Stomach (tissue), 19 donors: ENCODE results near the gene ATAD2B. TPM values are rescaled to one million over a fixed set of nuclear protein-coding genes. Genes with fewer than 3 reads are reported as not detected.
"Not testable (repeated sequence)": the region's sequence is repeated elsewhere in the genome, so short reads cannot be mapped to it uniquely, and the experiment has no call there.

Source experiments
- DNase-seq, 2 donors: peaks; one replicate each; pipeline versions ENCODE4 v3.0.0 to v3.0.0-alpha.2; 2013 to 2019
- H3K27ac ChIP-seq, 5 donors: fragments of 200-600 bp in 4 of 5; sonication (generic) in 4 of 5; one replicate each; pipeline ENCODE4 v1.5.1; 2013 to 2019; ENCODE audit warnings: mild to moderate bottlenecking in 1 of 5, moderate library complexity in 1 of 5
- H3K27me3 ChIP-seq, 3 donors: fragments of 200-600 bp; sonication (generic); one replicate each; pipeline ENCODE4 v1.5.1; 2017 to 2019; ENCODE audit warnings: mixed run types in 1 of 3
- H3K36me3 ChIP-seq, 4 donors: fragments of 200-600 bp; sonication (generic); 1 replicate in 3 of 4; 2 replicates in 1 of 4; pipeline ENCODE4 v1.5.1; 2016 to 2019
- H3K4me1 ChIP-seq, 4 donors: fragments of 200-600 bp; sonication (generic); one replicate each; pipeline ENCODE4 v1.5.1; 2016 to 2019
- H3K4me3 ChIP-seq, 4 donors: fragments of 200-600 bp; sonication (generic) in 3 of 4; one replicate each; pipeline ENCODE4 v1.5.1; 2016 to 2019; ENCODE audit warnings: mild to moderate bottlenecking in 1 of 4
- H3K9me3 ChIP-seq, 4 donors: fragments of 200-600 bp; sonication (generic); one replicate each; pipeline ENCODE4 v1.5.1; 2016 to 2019
- CTCF ChIP-seq, 7 experiments: fragments of 450-650 bp in 4 of 7; fragments of 200-600 bp in 3 of 7; sonication (generic) in 3 of 7; IDR thresholded peaks; one replicate each; pipeline ENCODE4 v1.5.1; 2016 to 2019; ENCODE audit warnings: antibody characterized with exemption in 7 of 7, control low read depth in 2 of 7, mild to moderate bottlenecking in 1 of 7
- EP300 ChIP-seq: sonication (generic); formaldehyde crosslinking; IDR thresholded peaks from one replicate; pipeline ENCODE4 v1.6.1; 2017; ENCODE audit warnings: antibody characterized with exemption
- POLR2A ChIP-seq, 4 donors: fragments of 450-650 bp; IDR thresholded peaks; one replicate each; pipeline ENCODE4 v1.6.1; 2016; ENCODE audit warnings: antibody characterized with exemption in 4 of 4, control low read depth in 2 of 4, mild to moderate bottlenecking in 1 of 4, moderate library complexity in 1 of 4
- POLR2AphosphoS5 ChIP-seq, 3 donors: sonication (generic); formaldehyde crosslinking; IDR thresholded peaks; one replicate each; pipeline ENCODE4 v1.6.1; 2016; ENCODE audit warnings: antibody characterized with exemption in 3 of 3
- WGBS, 5 donors: extraction: QIAGEN DNeasy Blood & Tissue Kit in 3 of 5; methylation state at CpG; one replicate each; pipeline versions ENCODE4 v1.1.5 to v1.1.7; 2013 to 2018; 5-methylcytosine and 5-hydroxymethylcytosine counted together
- intact Hi-C: fragments of 100-400 bp; cut with DNase I; formaldehyde crosslinking; loops from one replicate; pipeline ENCODE4 v1.15.1; 2023; ENCODE audit warnings: low total_unique reads
- long read RNA-seq, 10 donors: transcript quantifications; one replicate each; lab custom pipeline, GENCODE V29; 2026
- polyA plus RNA-seq, 3 donors: library from polyadenylated mRNA; stranded (reverse); fragments of 200-250 nt; gene quantifications; one replicate each; pipeline ENCODE4 v1.2.3, GENCODE V29; 2013
- total RNA-seq, 5 donors: library from RNA; depleted of rRNA; stranded (reverse); fragments of >200 nt; gene quantifications; one replicate each; pipeline versions ENCODE4 v1.1.0 to v1.2.3, GENCODE V29; 2014 to 2016
- donor health status: healthy with polysubstance abuse.
- donor health status: Bipolar disorder and iron deficiency.
- donor health status: healthy.

Gene ATAD2B
- total RNA-seq (10 to 100 TPM; 13.4 to 67.0 (median 42.6) TPM), polyA plus RNA-seq (1 to 10 TPM; 2.0 to 4.3 (median 2.2) TPM)
- long read RNA-seq, donor 1, result 0 reads
- long read RNA-seq, donor 2, result 0 reads
- long read RNA-seq, donor 3, partial matches to known transcripts, result 12 of 12 reads
- long read RNA-seq, donor 3, other reads (novel, unspliced or antisense), result 0 of 12 reads
- long read RNA-seq, donor 4, result 0 reads
- long read RNA-seq, donor 5, result 0 reads
- long read RNA-seq, donor 6, result 0 reads
- long read RNA-seq, donor 7, result 0 reads
- long read RNA-seq, donor 8, result 0 reads
- long read RNA-seq, donor 9, result 0 reads
- long read RNA-seq, donor 10, full-length matches to known transcripts, result 1 of 1 reads
- long read RNA-seq, donor 10, partial matches to known transcripts, result 0 of 1 reads
- long read RNA-seq, donor 10, other reads (novel, unspliced or antisense), result 0 of 1 reads

GRCh38 chr2:23926750-23927571 lies at the start of gene ATAD2B:
Gene ATAD2B, minus strand, starts transcription at chr2:23927123. Its CDS starts 353 bp downstream, at chr2:23926770.
- peaks cover 0 to 9% (median 4%) of the 10 kb centered on the region in 4 donors for H3K36me3 ChIP-seq
- no peaks in the 10 kb centered on the region for H3K27me3 ChIP-seq
- intact Hi-C loops, result loop anchor here (10.0 kb wide), 1 partner anchor 148 kb away; the partner anchor contains the start of gene SF3B6
- peaks cover 22 to 56% (median 37%) of the 10 kb centered on the region in 4 donors for H3K4me1 ChIP-seq
- no peaks in the 10 kb centered on the region for H3K9me3 ChIP-seq
- peak within 1 kb of the TSS; percentile 93 to 100 (median 98) for H3K27ac ChIP-seq
- DNase-seq, result peak; percentile 93 to 99
- peak in 5 of 7 experiments; percentile 43 to 90 (median 84) for TF ChIP-seq CTCF (IDR thresholded peaks at IDR 0.05)
- no peak for TF ChIP-seq EP300
- TF ChIP-seq POLR2AphosphoS5 (IDR thresholded peaks at IDR 0.05), result peak; percentile 66 to 91 (median 91)
- TF ChIP-seq POLR2A (IDR thresholded peaks at IDR 0.05), result peak in 1 of 4 donors; percentile 50
- peak within 1 kb of the TSS; percentile 78 to 90 (median 84) for H3K4me3 ChIP-seq
- WGBS, 5 donors, result 0% methylated on average over 32 to 88 of the region's 88 CpGs

GRCh38 chr2:23967846-23968245 lies 40.9 kb upstream of the ATAD2B start:
- no peak overlapping the region for H3K4me3 ChIP-seq
- no peaks in the 10 kb centered on the region for H3K27me3 ChIP-seq
- DNase-seq, result no peak
- whole genome bisulfite sequencing, 5 donors, result 96 to 98% (median 97%) methylated on average over 4 of the region's 4 CpGs
- H3K4me1 ChIP-seq, result no peaks in the 10 kb centered on the region
- intact Hi-C loops, result no loop called here
- H3K36me3 ChIP-seq, result peaks cover 7 to 26% (median 22%) of the 10 kb centered on the region in 4 donors
- no peak for TF ChIP-seq POLR2A (IDR thresholded peaks at IDR 0.05)
- no peak for TF ChIP-seq POLR2AphosphoS5 (IDR thresholded peaks at IDR 0.05)
- TF ChIP-seq EP300, result no peak
- TF ChIP-seq CTCF (IDR thresholded peaks at IDR 0.05), result no peak
- H3K27ac ChIP-seq, result no peak overlapping the region
- H3K9me3 ChIP-seq, result no peaks in the 10 kb centered on the region

GRCh38 chr2:23954325-23955014 lies 27.5 kb upstream of the ATAD2B start:
- intact Hi-C loops, result no loop called here
- TF ChIP-seq POLR2AphosphoS5 (IDR thresholded peaks at IDR 0.05), result no peak
- TF ChIP-seq EP300, result no peak
- no peak for TF ChIP-seq CTCF (IDR thresholded peaks at IDR 0.05)
- no peak for TF ChIP-seq POLR2A (IDR thresholded peaks at IDR 0.05)
- Histone ChIP-seq H3K36me3 (peaks cover 0 to 16% (median 8%) of the 10 kb centered on the region in 4 donors), H3K9me3 (no peaks in the 10 kb centered on the region), H3K4me1 (peaks cover 0 to 5% (median 0%) of the 10 kb centered on the region in 4 donors), H3K27ac (no peak overlapping the region), H3K4me3 (no peak overlapping the region), H3K27me3 (no peaks in the 10 kb centered on the region)
- 90 to 94% (median 91%) methylated on average over 6 of the region's 6 CpGs for WGBS, 5 donors
- DNase-seq, result no peak

GRCh38 chr2:23953625-23954024 lies 26.7 kb upstream of the ATAD2B start:
- intact Hi-C loops, result no loop called here
- TF ChIP-seq POLR2A (IDR thresholded peaks at IDR 0.05) (no peak), EP300 (no peak), POLR2AphosphoS5 (IDR thresholded peaks at IDR 0.05) (no peak), CTCF (IDR thresholded peaks at IDR 0.05) (no peak)
- Histone ChIP-seq H3K4me3 (no peak overlapping the region), H3K27ac (no peak overlapping the region), H3K9me3 (no peaks in the 10 kb centered on the region), H3K27me3 (no peaks in the 10 kb centered on the region), H3K4me1 (peaks cover 0 to 5% (median 0%) of the 10 kb centered on the region in 4 donors), H3K36me3 (peaks cover 0 to 10% (median 0%) of the 10 kb centered on the region in 4 donors)
- DNase-seq, result no peak

- H3K27me3 ChIP-seq, H3K27ac ChIP-seq, intact Hi-C loops, H3K4me1 ChIP-seq, H3K9me3 ChIP-seq, DNase-seq, H3K4me3 ChIP-seq, H3K36me3 ChIP-seq: not testable (repeated sequence)
- 94 to 99% (median 97%) methylated on average over 3 of the region's 3 CpGs for WGBS, 5 donors
Observed at GRCh38 chr2:23952558-23952957, 25.6 kb upstream of the ATAD2B start.
